ENCODE measurements around the gene DTX1. TPM values are rescaled to one million over a fixed set of nuclear protein-coding genes. Genes with fewer than 3 reads are reported as not detected.

Gene DTX1
- total RNA-seq, 1 experiment from 2014 or later, result 3.0 TPM

- Histone ChIP-seq H3K56ac (ENCODE audit: insufficient read length, low read depth, low read length) (no peak overlapping the region), H2BK20ac (ENCODE audit: low read depth, low read length, poor library complexity, severe bottlenecking) (no peak overlapping the region), H2BK5ac (ENCODE audit: insufficient read length, low read length) (no peak overlapping the region), H2AK5ac (ENCODE audit: insufficient read length, low read length) (no peak overlapping the region), H3K79me1 (ENCODE audit: insufficient read depth, low read depth, low read length, poor library complexity, severe bottlenecking) (no peaks in the 10 kb centered on the region), H3K27ac (ENCODE audit: insufficient read length, low read depth, low read length) (no peak overlapping the region), H3K79me2 (ENCODE audit: insufficient read depth, low read length) (no peaks in the 10 kb centered on the region), H3K4me1 (ENCODE audit: insufficient read depth, low read length) (peaks cover 2% of the 10 kb centered on the region; the same call in 1 of the 2 replicates), H3K14ac (ENCODE audit: insufficient read depth, low read length) (no peak overlapping the region), H4K20me1 (ENCODE audit: control insufficient read depth, insufficient read depth, insufficient read length) (no peaks in the 10 kb centered on the region), H3K27me3 (ENCODE audit: insufficient read depth, low read length) (no peaks in the 10 kb centered on the region; the same call in 1 of the 2 replicates), H3K23ac (ENCODE audit: insufficient read length, low read depth, low read length) (no peak overlapping the region), H3K4ac (ENCODE audit: low read depth, low read length) (no peak overlapping the region), H2BK15ac (ENCODE audit: low read depth, low read length) (no peak overlapping the region), H4K8ac (replicated peaks; ENCODE audit: insufficient read length, low read depth, low read length) (no peak overlapping the region), H2BK120ac (ENCODE audit: low read depth, low read length, poor library complexity, severe bottlenecking) (no peak overlapping the region), H2AFZ (ENCODE audit: low read length) (no peak overlapping the region), H3K9me3 (ENCODE audit: control insufficient read depth, low read depth, low read length) (no peaks in the 10 kb centered on the region), H4K5ac (ENCODE audit: insufficient read length, low read depth, low read length) (no peak overlapping the region), H3K18ac (ENCODE audit: insufficient read length, low read depth, low read length) (no peak overlapping the region), H4K91ac (ENCODE audit: insufficient read length, low read depth, low read length) (no peak overlapping the region), H3K23me2 (ENCODE audit: insufficient read length, low read depth, low read length, poor library complexity, severe bottlenecking) (peaks cover 4% of the 10 kb centered on the region), H3K4me2 (ENCODE audit: insufficient read depth, insufficient read length, low read length) (no peak overlapping the region), H2BK12ac (ENCODE audit: insufficient read length, low read depth, low read length) (no peak overlapping the region), H3T11ph (ENCODE audit: low read length) (no peak overlapping the region), H3K9ac (ENCODE audit: extremely low read depth, insufficient read length, low read length) (no peak overlapping the region)
- Mint-ChIP-seq H3K27me3 (ENCODE audit: low read depth) (peaks cover 17% of the 10 kb centered on the region), H3K9me3 (peaks cover 6% of the 10 kb centered on the region in 2 experiments; a peak in 4 of 5 replicates), H3K4me1 (peaks cover 15 to 29% of the 10 kb centered on the region in 2 experiments), H3K36me3 (ENCODE audit: insufficient read depth in 1 of 3, low read depth in 3 of 3) (no peaks in the 10 kb centered on the region; a peak in 3 of 7 replicates), H3K4me3 (no peak overlapping the region), H3K27ac (no peak overlapping the region)
- no peak for DNase-seq
- TF ChIP-seq, protein P1, sequence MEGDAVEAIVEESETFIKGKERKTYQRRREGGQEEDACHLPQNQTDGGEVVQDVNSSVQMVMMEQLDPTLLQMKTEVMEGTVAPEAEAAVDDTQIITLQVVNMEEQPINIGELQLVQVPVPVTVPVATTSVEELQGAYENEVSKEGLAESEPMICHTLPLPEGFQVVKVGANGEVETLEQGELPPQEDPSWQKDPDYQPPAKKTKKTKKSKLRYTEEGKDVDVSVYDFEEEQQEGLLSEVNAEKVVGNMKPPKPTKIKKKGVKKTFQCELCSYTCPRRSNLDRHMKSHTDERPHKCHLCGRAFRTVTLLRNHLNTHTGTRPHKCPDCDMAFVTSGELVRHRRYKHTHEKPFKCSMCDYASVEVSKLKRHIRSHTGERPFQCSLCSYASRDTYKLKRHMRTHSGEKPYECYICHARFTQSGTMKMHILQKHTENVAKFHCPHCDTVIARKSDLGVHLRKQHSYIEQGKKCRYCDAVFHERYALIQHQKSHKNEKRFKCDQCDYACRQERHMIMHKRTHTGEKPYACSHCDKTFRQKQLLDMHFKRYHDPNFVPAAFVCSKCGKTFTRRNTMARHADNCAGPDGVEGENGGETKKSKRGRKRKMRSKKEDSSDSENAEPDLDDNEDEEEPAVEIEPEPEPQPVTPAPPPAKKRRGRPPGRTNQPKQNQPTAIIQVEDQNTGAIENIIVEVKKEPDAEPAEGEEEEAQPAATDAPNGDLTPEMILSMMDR (conservative IDR thresholded peaks at IDR 0.05), result no peak
- no CpG with 5 or more reads among the region's 12 CpGs for WGBS (ENCODE audit: extremely low coverage, insufficient read length, low lambda C conversion rate)
Observed at GRCh38 chr12:113145720-113146551, 89.4 kb downstream of the DTX1 start.

Data from H9 (cell line).